Mucosa of descending colon (tissue), 3 donors: ENCODE results near the gene TMEM198. TPM values are rescaled to one million over a fixed set of nuclear protein-coding genes. Genes with fewer than 3 reads are reported as not detected.

ENCODE experiments used
- ATAC-seq: fragments of 200-7000 bp; cut with Tn5 transposase; one replicate; pipeline ENCODE4 v1.9.1; 2020; ENCODE audit warnings: mild to moderate bottlenecking, moderate library complexity
- DNase-seq, 3 donors: peaks; one replicate each; pipeline ENCODE4 v3.0.0-alpha.2; 2020
- H3K36me3 ChIP-seq: fragments of 200-600 bp; one replicate; pipeline ENCODE4 v1.8.0; 2021; ENCODE audit warnings: low read depth, mild to moderate bottlenecking
- H3K4me1 ChIP-seq: fragments of 200-600 bp; one replicate; pipeline ENCODE4 v1.8.0; 2021; ENCODE audit warnings: low read depth, mild to moderate bottlenecking
- H3K4me3 ChIP-seq: fragments of 200-600 bp; one replicate; pipeline ENCODE4 v1.8.0; 2021; ENCODE audit warnings: mild to moderate bottlenecking
- H3K9me3 ChIP-seq: fragments of 200-600 bp; one replicate; pipeline ENCODE4 v1.8.0; 2021; ENCODE audit warnings: mild to moderate bottlenecking
- CTCF ChIP-seq: fragments of 200-600 bp; IDR thresholded peaks from one replicate; pipeline ENCODE4 v1.8.0; 2022; ENCODE audit warnings: antibody characterized with exemption, mild to moderate bottlenecking
- intact Hi-C, 2 donors: fragments of 100-400 bp; cut with DNase I in 1 of 2; cut with micrococcal nuclease in 1 of 2; formaldehyde crosslinking; loops; one replicate each; pipeline versions ENCODE4 v1.11.0 to v1.11.1; 2022; cut with DNase I, micrococcal nuclease
- total RNA-seq, 3 donors: library from RNA; stranded (reverse); fragmentation: NEBNext Ultra II Directional in 2 of 3; extraction: Animal tissue kit (Norgen Biotek cat#: 25700) in 2 of 3; gene quantifications; one replicate each; pipeline versions ENCODE4 v1.2.1 to v1.2.4, GENCODE V29; 2021 to 2023
- donor health status: DM: no; HTN: no; CAD: no; lungs with moderate emphysema.
- donor health status: DM: no; HTN: no; CAD: no.
- donor health status: DM: no; HTN: yes; CAD: no.

Gene TMEM198
- total RNA-seq, 3 donors from 2014 or later: 0.69 to 2.7 (median 2.7) TPM

GRCh38 chr2:219501849-219502248 is 42.0 kb upstream of the TMEM198 start:
- no peak for ATAC-seq
- TF ChIP-seq CTCF: no peak
- intact Hi-C loops: no loop called here
- Histone ChIP-seq H3K36me3 (no peaks in the 10 kb centered on the region), H3K4me1 (peaks cover 20% of the 10 kb centered on the region), H3K4me3 (no peak overlapping the region), H3K9me3 (no peaks in the 10 kb centered on the region)
- DNase-seq: no peak

GRCh38 chr2:219502618-219503017 is 41.2 kb upstream of the TMEM198 start:
- intact Hi-C loops: no loop called here
- no peak overlapping the region for H3K4me3 ChIP-seq
- H3K4me1 ChIP-seq: peaks cover 13% of the 10 kb centered on the region
- H3K9me3 ChIP-seq: no peaks in the 10 kb centered on the region
- no peak for TF ChIP-seq CTCF
- ATAC-seq (no peak), DNase-seq (no peak)
- H3K36me3 ChIP-seq: no peaks in the 10 kb centered on the region

- intact Hi-C loops: no loop called here
- no peak for TF ChIP-seq CTCF
- no peaks in the 10 kb centered on the region for H3K9me3 ChIP-seq
- H3K4me3 ChIP-seq: no peak overlapping the region
- no peak for ATAC-seq
- DNase-seq: no peak
- H3K4me1 ChIP-seq: peaks cover 12% of the 10 kb centered on the region
- H3K36me3 ChIP-seq: no peaks in the 10 kb centered on the region
These were observed 38.2 kb upstream of the TMEM198 start for GRCh38 chr2:219505585-219505984.

- Histone ChIP-seq H3K4me1 (peaks cover 12% of the 10 kb centered on the region), H3K36me3 (no peaks in the 10 kb centered on the region), H3K9me3 (no peaks in the 10 kb centered on the region), H3K4me3 (no peak overlapping the region)
- TF ChIP-seq CTCF: no peak
- intact Hi-C loops: no loop called here
- DNase-seq (peak in 1 of 3 donors; percentile 31), ATAC-seq (no peak)
These were observed 37.6 kb upstream of the TMEM198 start for GRCh38 chr2:219506153-219506801.

- no peaks in the 10 kb centered on the region for H3K9me3 ChIP-seq
- H3K4me1 ChIP-seq: peaks cover 12% of the 10 kb centered on the region
- no peak for TF ChIP-seq CTCF
- DNase-seq: peak in 1 of 3 donors; percentile 45
- no peak for ATAC-seq
- intact Hi-C loops: no loop called here
- no peaks in the 10 kb centered on the region for H3K36me3 ChIP-seq
- no peak overlapping the region for H3K4me3 ChIP-seq
These were observed 36.9 kb upstream of the TMEM198 start for GRCh38 chr2:219506802-219507526.
